ENCODE data around the gene EFNA5.

The EFNA5 gene

GRCh38 chr5:107616213-107616612 is 54.5 kb downstream of the EFNA5 start:
- Histone ChIP-seq H3K36me3 (ENCODE audit: control insufficient read depth, insufficient read depth, low read length) (no peaks in the 10 kb centered on the region), H3K27me3 (replicated peaks; ENCODE audit: control insufficient read depth, insufficient read depth, low read length) (no peaks in the 10 kb centered on the region), H3K4me3 (replicated peaks; ENCODE audit: low read depth, low read length) (no peak overlapping the region)
- DNase-seq (ENCODE audit: extremely low read depth, insufficient read length), result no peak
- no peak for TF ChIP-seq CTCF (IDR thresholded peaks at IDR 0.05; ENCODE audit: insufficient read depth, low read length, poor library complexity, severe bottlenecking)

- no peak for DNase-seq (ENCODE audit: extremely low read depth, insufficient read length)
- Histone ChIP-seq H3K36me3 (ENCODE audit: control insufficient read depth, insufficient read depth, low read length) (no peaks in the 10 kb centered on the region), H3K4me3 (replicated peaks; ENCODE audit: low read depth, low read length) (no peak overlapping the region), H3K27me3 (replicated peaks; ENCODE audit: control insufficient read depth, insufficient read depth, low read length) (no peaks in the 10 kb centered on the region)
- TF ChIP-seq CTCF (IDR thresholded peaks at IDR 0.05; ENCODE audit: insufficient read depth, low read length, poor library complexity, severe bottlenecking), result no peak
These were observed 55.4 kb downstream of the EFNA5 start for GRCh38 chr5:107615299-107615817.

- Histone ChIP-seq H3K4me3 (replicated peaks; ENCODE audit: low read depth, low read length) (no peak overlapping the region), H3K27me3 (replicated peaks; ENCODE audit: control insufficient read depth, insufficient read depth, low read length) (no peaks in the 10 kb centered on the region), H3K36me3 (ENCODE audit: control insufficient read depth, insufficient read depth, low read length) (no peaks in the 10 kb centered on the region)
- no peak for DNase-seq (ENCODE audit: extremely low read depth, insufficient read length)
- TF ChIP-seq CTCF (IDR thresholded peaks at IDR 0.05; ENCODE audit: insufficient read depth, low read length, poor library complexity, severe bottlenecking), result no peak
These were observed 58.2 kb downstream of the EFNA5 start for GRCh38 chr5:107612541-107612940.

GRCh38 chr5:107610798-107611197 is 59.9 kb downstream of the EFNA5 start:
- no peak for TF ChIP-seq CTCF (IDR thresholded peaks at IDR 0.05; ENCODE audit: insufficient read depth, low read length, poor library complexity, severe bottlenecking)
- H3K4me3 ChIP-seq (replicated peaks; ENCODE audit: low read depth, low read length), result no peak overlapping the region
- H3K36me3 ChIP-seq (ENCODE audit: control insufficient read depth, insufficient read depth, low read length), result no peaks in the 10 kb centered on the region
- no peaks in the 10 kb centered on the region for H3K27me3 ChIP-seq (replicated peaks; ENCODE audit: control insufficient read depth, insufficient read depth, low read length)
- DNase-seq (ENCODE audit: extremely low read depth, insufficient read length), result no peak

GRCh38 chr5:107607671-107608345 is 62.9 kb downstream of the EFNA5 start:
- DNase-seq (ENCODE audit: extremely low read depth, insufficient read length), result no peak

More at GRCh38 chr5:107607671-107608345, 62.9 kb downstream of the EFNA5 start:
- no peaks in the 10 kb centered on the region for H3K27me3 ChIP-seq (replicated peaks; ENCODE audit: control insufficient read depth, insufficient read depth, low read length)
- no peak for TF ChIP-seq CTCF (IDR thresholded peaks at IDR 0.05; ENCODE audit: insufficient read depth, low read length, poor library complexity, severe bottlenecking)
- no peak overlapping the region for H3K4me3 ChIP-seq (replicated peaks; ENCODE audit: low read depth, low read length)
- no peaks in the 10 kb centered on the region for H3K36me3 ChIP-seq (ENCODE audit: control insufficient read depth, insufficient read depth, low read length)

Data from GM06990 (cell line).